HCT116 (cell line): ENCODE results near the gene ACKR3.

Experiments used
- CEBPB ChIP-seq: IDR thresholded peaks from 2 replicates; pipeline ENCODE4 v1.6.1; 2012; ENCODE audit warnings: low read depth
- CTCF ChIP-seq, 3 experiments: fragments of 200-600 bp in 1 of 3; sonication (generic) in 1 of 3; IDR thresholded peaks in 2 of 3; conservative IDR thresholded peaks in 1 of 3; 2 replicates each; pipeline ENCODE4 v1.5.1; 2012 to 2017; ENCODE audit warnings: low read depth in 2 of 3, low read length in 2 of 3, antibody characterized with exemption in 1 of 3, borderline replicate concordance in 1 of 3, control low read depth in 1 of 3, mild to moderate bottlenecking in 1 of 3, mixed read lengths in 1 of 3, mixed run types in 1 of 3, moderate library complexity in 1 of 3; ENCODE audit not compliant: insufficient read depth in 1 of 3
- POLR2A ChIP-seq: IDR thresholded peaks from 2 replicates; pipeline ENCODE4 v1.7.0; 2011; ENCODE audit warnings: borderline replicate concordance; ENCODE audit not compliant: insufficient read depth, insufficient read length; ENCODE audit errors: extremely low read depth
- SIN3A ChIP-seq: IDR thresholded peaks from 2 replicates; pipeline ENCODE4 v1.6.1; 2012; ENCODE audit warnings: low read depth
- ZNF274 ChIP-seq: fragments of 200-500 bp; sonication (Bioruptor generic); IDR thresholded peaks from 2 replicates; pipeline ENCODE4 v1.6.1; 2014; ENCODE audit warnings: mild to moderate bottlenecking, low read depth, low read length, inconsistent platforms

GRCh38 chr2:236572482-236572881, 2.9 kb downstream of the ACKR3 start:
- TF ChIP-seq ZNF274 = no peak
- TF ChIP-seq SIN3A = no peak
- TF ChIP-seq CTCF (IDR thresholded peaks at IDR 0.05 in 2 of 3, conservative IDR thresholded peaks at IDR 0.05 in 1 of 3; ENCODE audit: borderline replicate concordance in 1 of 3, insufficient read depth in 1 of 3, low read depth in 2 of 3, low read length in 2 of 3) = no peak
- TF ChIP-seq CEBPB = no peak
- no peak for TF ChIP-seq POLR2A
